Neural progenitor cell (in vitro differentiated cells): Measurements from ENCODE around the gene SMIM29. TPM values are rescaled to one million over a fixed set of nuclear protein-coding genes. Genes with fewer than 3 reads are reported as not detected.
A peak's percentile ranks its signal among the peaks of the same experiment; 100 is the strongest.

ENCODE experiments used
- DNase-seq: peaks from one replicate; pipeline ENCODE4 v3.0.0-alpha.2; 2016; ENCODE audit warnings: low spot score
- H2AFZ ChIP-seq: fragments of 200-600 bp; sonication (generic); replicated peaks from 2 replicates; pipeline ENCODE4 v1.6.1; 2016; ENCODE audit warnings: antibody characterized with exemption
- H3F3A ChIP-seq: fragments of 200-600 bp; sonication (generic); 2 replicates; pipeline ENCODE4 v1.6.1; 2016; ENCODE audit warnings: antibody characterized with exemption, low read depth
- H3K27ac ChIP-seq: fragments of 200-600 bp; sonication (generic); 2 replicates; pipeline ENCODE4 v1.5.1; 2016; ENCODE audit warnings: mild to moderate bottlenecking
- H3K27me3 ChIP-seq: fragments of 200-600 bp; sonication (generic); 2 replicates; pipeline ENCODE4 v1.6.1; 2016; ENCODE audit warnings: mild to moderate bottlenecking, moderate library complexity
- H3K36me3 ChIP-seq: fragments of 200-600 bp; sonication (generic); 2 replicates; pipeline ENCODE4 v1.5.1; 2016
- H3K4me1 ChIP-seq: fragments of 200-600 bp; sonication (generic); 2 replicates; pipeline ENCODE4 v1.6.1; 2016; ENCODE audit warnings: mixed run types
- H3K4me2 ChIP-seq: fragments of 200-600 bp; sonication (generic); 2 replicates; pipeline ENCODE4 v1.6.1; 2016
- H3K4me3 ChIP-seq: fragments of 200-600 bp; sonication (generic); 2 replicates; pipeline ENCODE4 v1.5.1; 2016
- H3K79me2 ChIP-seq: fragments of 200-600 bp; sonication (generic); 2 replicates; pipeline ENCODE4 v1.6.1; 2016; ENCODE audit warnings: low read depth
- H3K9ac ChIP-seq: fragments of 200-600 bp; sonication (generic); 2 replicates; pipeline ENCODE4 v1.6.1; 2016
- H3K9me3 ChIP-seq: fragments of 200-600 bp; sonication (generic); 2 replicates; pipeline ENCODE4 v1.5.1; 2016; ENCODE audit warnings: low read depth
- H4K20me1 ChIP-seq: fragments of 200-600 bp; sonication (generic); 2 replicates; pipeline ENCODE4 v1.6.1; 2016; ENCODE audit warnings: low read depth
- H3K27ac Mint-ChIP-seq: 3 replicates; pipeline ENCODE4 v1.8.0; 2021; ENCODE audit warnings: mixed read lengths
- H3K27me3 Mint-ChIP-seq: 2 replicates; pipeline ENCODE4 v1.8.0; 2022; ENCODE audit warnings: low read depth, mild to moderate bottlenecking, inconsistent platforms, moderate library complexity, mixed read lengths; ENCODE audit not compliant: insufficient read depth
- H3K36me3 Mint-ChIP-seq: 3 replicates; pipeline ENCODE4 v1.8.0; 2021; ENCODE audit warnings: mixed read lengths
- H3K4me1 Mint-ChIP-seq: 3 replicates; pipeline ENCODE4 v1.8.0; 2021; ENCODE audit warnings: mixed read lengths
- H3K4me3 Mint-ChIP-seq: 3 replicates; pipeline ENCODE4 v1.8.0; 2021; ENCODE audit warnings: mild to moderate bottlenecking, moderate library complexity, mixed read lengths
- H3K9me3 Mint-ChIP-seq: 3 replicates; pipeline ENCODE4 v1.8.0; 2020; ENCODE audit warnings: mixed read lengths
- CTCF ChIP-seq: fragments of 200-600 bp; sonication (generic); IDR thresholded peaks from 2 replicates; pipeline ENCODE4 v1.5.1; 2017; ENCODE audit warnings: antibody characterized with exemption, mild to moderate bottlenecking
- EZH2 ChIP-seq: fragments of 200-600 bp; sonication (generic); IDR thresholded peaks from 2 replicates; pipeline ENCODE4 v1.6.1; 2017; ENCODE audit warnings: antibody characterized with exemption, mild to moderate bottlenecking, moderate library complexity
- EZH2phosphoT487 ChIP-seq: fragments of 200-600 bp; sonication (generic); IDR thresholded peaks from 2 replicates; pipeline ENCODE4 v1.6.1; 2017; ENCODE audit warnings: antibody characterized with exemption
- total RNA-seq: library from RNA; depleted of rRNA; stranded (reverse); fragments of >200 nt; gene quantifications from 2 replicates; pipeline ENCODE4 v1.2.3, GENCODE V29; 2015; ENCODE audit warnings: low replicate concordance

Gene SMIM29
- total RNA-seq, 1 donor from 2014 or later, result 2.4 TPM

- Histone ChIP-seq H3K9ac (no peak overlapping the region), H3K4me1 (peaks cover 21% of the 10 kb centered on the region), H3K36me3 (no peaks in the 10 kb centered on the region), H4K20me1 (no peaks in the 10 kb centered on the region), H3K4me3 (no peak overlapping the region), H3K79me2 (no peaks in the 10 kb centered on the region), H3K9me3 (no peaks in the 10 kb centered on the region), H3K27ac (no peak overlapping the region), H3F3A (peaks cover 18% of the 10 kb centered on the region), H3K27me3 (no peaks in the 10 kb centered on the region), H3K4me2 (no peak overlapping the region), H2AFZ (no peak overlapping the region)
- Mint-ChIP-seq H3K36me3 (no peaks in the 10 kb centered on the region), H3K27ac (peak overlapping the region; percentile 93), H3K4me1 (peaks cover 44% of the 10 kb centered on the region), H3K9me3 (no peaks in the 10 kb centered on the region), H3K4me3 (no peak overlapping the region), H3K27me3 (no peaks in the 10 kb centered on the region)
- TF ChIP-seq EZH2phosphoT487, result no peak
- TF ChIP-seq CTCF, result no peak
- no peak for TF ChIP-seq EZH2
- DNase-seq, result no peak
These were observed 22.7 kb downstream of the SMIM29 start for GRCh38 chr6:34226066-34226465.

- peaks cover 44% of the 10 kb centered on the region for H3K4me1 Mint-ChIP-seq
- H3K27ac Mint-ChIP-seq, result no peak overlapping the region
These were observed 23.3 kb downstream of the SMIM29 start for GRCh38 chr6:34225551-34225950.

GRCh38 chr6:34223956-34224940, 24.6 kb downstream of the SMIM29 start:
- Histone ChIP-seq H2AFZ (peak overlapping the region; percentile 60), H4K20me1 (no peaks in the 10 kb centered on the region), H3K27me3 (no peaks in the 10 kb centered on the region), H3K4me2 (peak overlapping the region; percentile 74), H3K4me3 (peak overlapping the region; percentile 41), H3K36me3 (no peaks in the 10 kb centered on the region), H3K27ac (no peak overlapping the region), H3K9ac (no peak overlapping the region), H3K9me3 (no peaks in the 10 kb centered on the region), H3K4me1 (peaks cover 21% of the 10 kb centered on the region), H3F3A (peaks cover 18% of the 10 kb centered on the region), H3K79me2 (no peaks in the 10 kb centered on the region)
- Mint-ChIP-seq H3K27me3 (no peaks in the 10 kb centered on the region), H3K4me3 (peak overlapping the region; percentile 78), H3K36me3 (no peaks in the 10 kb centered on the region), H3K4me1 (peaks cover 38% of the 10 kb centered on the region), H3K9me3 (no peaks in the 10 kb centered on the region), H3K27ac (peak overlapping the region; percentile 91)
- no peak for TF ChIP-seq CTCF
- TF ChIP-seq EZH2phosphoT487, result no peak
- peak; percentile 24 for TF ChIP-seq EZH2
- DNase-seq, result peak; percentile 94

More at GRCh38 chr6:34225551-34225950, 23.3 kb downstream of the SMIM29 start:
- peaks cover 18% of the 10 kb centered on the region for H3F3A ChIP-seq
- no peaks in the 10 kb centered on the region for H3K79me2 ChIP-seq
- Mint-ChIP-seq H3K9me3 (no peaks in the 10 kb centered on the region), H3K36me3 (no peaks in the 10 kb centered on the region), H3K4me3 (no peak overlapping the region), H3K27me3 (no peaks in the 10 kb centered on the region)
- no peak overlapping the region for H3K4me2 ChIP-seq
- no peak for DNase-seq
- no peak for TF ChIP-seq EZH2phosphoT487
- no peak for TF ChIP-seq EZH2
- no peak for TF ChIP-seq CTCF
- H3K9ac ChIP-seq, result no peak overlapping the region
- H3K4me1 ChIP-seq, result peaks cover 21% of the 10 kb centered on the region
- no peak overlapping the region for H3K4me3 ChIP-seq
- H3K27ac ChIP-seq, result no peak overlapping the region
- H3K36me3 ChIP-seq, result no peaks in the 10 kb centered on the region
- H4K20me1 ChIP-seq, result no peaks in the 10 kb centered on the region
- no peaks in the 10 kb centered on the region for H3K9me3 ChIP-seq
- H3K27me3 ChIP-seq, result no peaks in the 10 kb centered on the region
- no peak overlapping the region for H2AFZ ChIP-seq
